Ecto neural progenitor cell (in vitro differentiated cells): ENCODE measurements around the gene GIT1.

ENCODE experiments used
- DNase-seq: peaks from one replicate; pipeline ENCODE4 v3.0.0-alpha.2; 2018; ENCODE audit warnings: low spot score

Gene GIT1, protein sequence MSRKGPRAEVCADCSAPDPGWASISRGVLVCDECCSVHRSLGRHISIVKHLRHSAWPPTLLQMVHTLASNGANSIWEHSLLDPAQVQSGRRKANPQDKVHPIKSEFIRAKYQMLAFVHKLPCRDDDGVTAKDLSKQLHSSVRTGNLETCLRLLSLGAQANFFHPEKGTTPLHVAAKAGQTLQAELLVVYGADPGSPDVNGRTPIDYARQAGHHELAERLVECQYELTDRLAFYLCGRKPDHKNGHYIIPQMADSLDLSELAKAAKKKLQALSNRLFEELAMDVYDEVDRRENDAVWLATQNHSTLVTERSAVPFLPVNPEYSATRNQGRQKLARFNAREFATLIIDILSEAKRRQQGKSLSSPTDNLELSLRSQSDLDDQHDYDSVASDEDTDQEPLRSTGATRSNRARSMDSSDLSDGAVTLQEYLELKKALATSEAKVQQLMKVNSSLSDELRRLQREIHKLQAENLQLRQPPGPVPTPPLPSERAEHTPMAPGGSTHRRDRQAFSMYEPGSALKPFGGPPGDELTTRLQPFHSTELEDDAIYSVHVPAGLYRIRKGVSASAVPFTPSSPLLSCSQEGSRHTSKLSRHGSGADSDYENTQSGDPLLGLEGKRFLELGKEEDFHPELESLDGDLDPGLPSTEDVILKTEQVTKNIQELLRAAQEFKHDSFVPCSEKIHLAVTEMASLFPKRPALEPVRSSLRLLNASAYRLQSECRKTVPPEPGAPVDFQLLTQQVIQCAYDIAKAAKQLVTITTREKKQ

DNA sequence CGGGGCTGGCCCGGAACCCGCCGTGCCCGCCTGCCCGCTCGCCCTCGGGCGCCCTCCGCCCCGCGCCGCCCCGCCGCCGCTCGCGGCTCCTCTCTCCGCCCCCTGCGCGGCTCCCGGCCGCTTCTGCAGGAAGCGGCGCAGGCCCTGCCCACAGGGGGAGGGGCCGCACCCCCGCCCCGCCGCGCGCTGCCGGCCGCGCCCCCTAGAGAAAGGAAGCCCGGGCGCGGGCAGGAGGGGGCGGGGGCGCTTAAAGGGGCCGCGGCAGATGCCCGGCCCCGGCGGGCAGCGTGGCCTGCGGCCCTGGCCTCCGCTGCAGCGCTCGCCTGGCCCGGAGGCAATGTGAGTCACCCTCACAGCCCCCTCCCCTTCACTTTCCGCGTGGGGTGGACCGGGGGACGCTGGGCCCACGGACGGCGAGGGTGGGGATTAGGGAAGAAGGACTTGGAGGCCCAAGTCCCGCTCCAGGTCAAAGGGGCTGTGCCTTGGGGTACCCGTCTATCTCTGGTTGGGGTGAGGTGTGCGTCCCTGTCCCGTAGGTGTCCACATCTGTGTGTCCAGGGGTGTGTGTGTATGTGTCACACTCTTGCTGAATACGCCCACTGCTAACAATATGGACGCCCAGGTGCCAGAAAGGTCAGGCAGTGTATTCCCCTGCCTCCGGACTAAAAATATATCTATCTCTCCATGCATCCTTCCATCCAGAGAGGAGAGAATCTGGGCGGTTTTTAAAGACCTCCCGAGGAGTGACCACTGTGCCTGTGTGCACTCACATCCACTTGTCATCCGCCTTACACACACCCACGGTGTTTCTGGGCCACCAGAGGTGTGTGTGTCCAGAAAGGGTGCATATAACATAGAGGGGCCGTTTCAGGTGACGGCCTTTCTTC, at the start of gene GIT1:
TSS of gene GIT1 (minus strand) at position 125 of the 887 bp plus-strand sequence. CDS start 270 bp downstream, outside the sequence.
- DNase-seq, result peak; percentile 93

DNA sequence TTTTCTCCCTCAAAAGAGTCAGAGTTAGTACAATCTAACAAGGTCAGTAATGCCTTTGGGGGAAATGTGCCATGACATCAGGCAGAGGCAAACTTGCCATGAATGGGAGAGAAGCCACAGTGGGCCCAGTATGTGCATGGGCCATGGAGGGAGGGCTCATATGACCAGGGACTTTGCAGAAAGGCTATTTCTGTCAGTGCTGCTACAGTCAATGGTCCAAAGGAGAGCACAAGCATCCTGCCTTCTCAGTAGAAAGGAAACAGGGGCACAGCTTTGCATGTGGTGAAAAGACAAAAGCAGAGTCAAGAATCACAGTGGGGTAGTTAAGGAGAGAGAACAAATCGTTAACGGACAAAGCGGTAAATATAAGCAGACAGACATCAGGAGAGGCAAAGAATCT, 44.4 kb upstream of the GIT1 start:
- no peak for DNase-seq

DNA sequence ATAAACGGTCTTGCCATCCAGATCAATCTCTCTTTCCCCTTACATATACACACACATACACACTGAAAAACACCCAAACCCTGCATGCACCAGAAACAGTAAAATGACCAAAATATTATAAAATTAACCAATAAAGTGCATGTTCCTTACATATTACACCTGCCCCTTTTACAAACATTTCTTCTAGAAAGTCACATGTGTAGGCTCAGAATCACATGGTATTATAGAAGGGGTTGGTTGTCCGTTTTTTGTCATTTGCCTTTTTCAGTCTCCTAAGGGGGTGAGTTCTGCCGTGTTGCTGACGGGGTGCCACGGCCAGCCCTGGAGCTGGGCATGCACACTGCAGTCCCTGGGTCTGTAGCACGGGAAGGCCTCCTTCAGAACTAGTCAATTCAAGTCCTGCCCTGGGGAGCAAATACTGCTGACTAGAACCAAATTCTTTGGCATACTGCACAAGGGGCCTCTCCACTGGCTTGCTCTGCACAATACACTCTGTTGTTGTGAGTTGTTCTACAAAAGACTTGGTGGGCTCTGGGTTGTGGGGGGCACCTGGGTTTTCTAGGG, 41.3 kb upstream of the GIT1 start:
- DNase-seq, result no peak

DNA sequence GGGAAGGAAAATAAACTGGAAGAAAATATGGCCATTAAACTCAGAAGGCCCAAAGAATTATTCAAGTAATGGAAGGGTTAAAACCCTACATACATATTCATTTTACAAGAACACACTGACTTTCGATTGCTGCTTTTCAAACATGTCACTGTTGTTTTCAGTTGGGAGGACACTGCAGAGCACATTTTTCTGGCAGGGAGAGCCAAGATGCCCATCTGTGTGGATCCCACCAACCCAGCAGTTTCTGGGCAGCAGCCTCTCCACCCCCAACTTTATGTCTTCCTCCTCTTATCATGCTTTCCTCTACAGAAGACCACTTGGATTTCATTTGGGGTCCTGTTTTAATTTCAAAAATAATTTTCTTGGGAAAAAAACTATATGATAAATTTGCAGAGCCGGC, 40.4 kb upstream of the GIT1 start:
- DNase-seq, result no peak

DNA sequence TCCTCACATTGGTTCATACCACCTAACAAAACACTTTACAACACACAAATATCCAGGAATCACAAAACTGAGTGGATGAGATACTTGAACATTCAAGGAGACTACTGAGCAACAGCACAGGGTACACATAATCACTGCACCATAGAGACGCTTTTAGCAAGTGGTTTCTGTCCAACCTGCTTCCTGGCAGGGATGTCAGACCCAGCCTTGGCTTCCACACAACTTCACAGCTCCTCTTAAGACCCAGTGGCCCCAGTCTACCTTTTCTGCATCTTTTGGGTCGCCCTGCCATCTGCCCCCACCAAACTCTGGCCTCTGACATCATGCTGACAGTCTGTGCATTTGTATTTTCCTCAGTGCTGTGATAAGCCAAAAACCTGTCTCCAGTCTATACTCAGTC, 39.2 kb upstream of the GIT1 start:
- no peak for DNase-seq

DNA sequence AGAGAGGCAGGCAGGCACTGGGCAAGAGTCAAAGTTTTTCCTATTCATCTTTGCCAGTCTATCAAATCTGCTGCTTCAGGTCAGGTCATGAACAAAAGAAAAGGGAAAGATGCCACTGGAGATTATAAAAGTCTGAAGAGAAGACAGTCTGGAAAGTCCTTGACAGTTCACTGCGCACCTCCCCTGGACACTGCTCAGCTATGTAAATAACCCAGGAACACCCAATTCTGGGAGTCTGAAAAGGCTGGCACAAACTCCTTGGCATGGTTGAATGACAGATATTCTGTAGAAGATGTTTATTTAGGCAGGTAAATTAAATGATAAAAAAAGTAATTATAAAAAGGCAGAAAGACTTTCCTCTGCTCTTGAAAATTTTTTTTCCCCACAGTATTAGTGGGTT, 38.5 kb upstream of the GIT1 start:
- no peak for DNase-seq

DNA sequence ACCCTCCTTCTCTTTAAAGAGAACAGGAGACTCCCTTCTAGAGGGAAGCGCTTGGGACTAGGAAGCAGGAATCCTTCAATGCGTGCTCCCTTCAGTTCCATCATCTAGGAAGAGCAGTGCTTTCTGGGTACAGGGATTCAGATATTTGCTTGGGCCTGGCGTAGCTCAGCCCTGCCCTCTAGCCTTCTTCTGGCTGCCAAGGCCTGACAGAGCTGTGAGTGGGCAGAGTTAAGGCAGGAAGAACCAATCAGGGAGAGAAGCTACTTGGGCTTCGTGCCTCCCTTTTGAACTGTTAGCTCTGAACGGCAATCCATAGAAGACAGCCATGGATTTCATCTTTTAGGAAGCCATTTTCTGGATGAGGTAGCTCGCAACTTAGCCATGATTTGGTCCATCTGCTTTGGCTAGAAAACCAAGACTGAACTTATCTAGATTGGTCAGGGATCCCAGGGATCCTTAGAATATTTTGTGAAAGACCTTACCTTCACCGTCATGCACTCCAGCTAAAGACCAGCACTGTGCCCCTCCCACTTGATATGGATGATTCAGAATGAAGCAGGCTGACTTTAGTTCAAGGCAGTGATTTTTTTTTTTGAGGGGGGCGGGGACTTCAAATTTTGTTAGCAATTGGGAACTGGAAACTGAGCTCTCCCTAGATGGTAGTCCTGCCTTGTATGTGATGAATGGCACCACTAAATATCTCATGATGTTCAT, 35.7 kb upstream of the GIT1 start:
- DNase-seq, result peak; percentile 51

DNA sequence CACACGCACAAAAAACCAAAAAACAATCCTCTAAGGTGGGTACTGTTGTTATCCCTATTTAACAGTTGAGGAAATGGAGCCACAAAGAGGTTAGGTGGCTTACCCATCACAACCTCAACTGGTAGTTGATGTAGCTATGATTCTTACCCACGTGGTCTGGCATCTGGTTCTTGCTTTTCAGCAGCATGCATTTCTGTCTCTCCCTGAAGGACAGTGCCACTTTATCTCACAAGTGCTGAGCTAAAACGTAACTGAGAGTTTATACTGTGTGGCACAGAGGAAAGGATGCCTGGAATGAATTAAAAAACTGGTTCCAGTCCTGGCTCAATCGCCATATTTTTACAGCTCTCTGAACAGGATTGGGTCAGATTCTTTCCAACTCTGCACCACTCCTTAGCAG, 35.1 kb upstream of the GIT1 start:
- no peak for DNase-seq

DNA sequence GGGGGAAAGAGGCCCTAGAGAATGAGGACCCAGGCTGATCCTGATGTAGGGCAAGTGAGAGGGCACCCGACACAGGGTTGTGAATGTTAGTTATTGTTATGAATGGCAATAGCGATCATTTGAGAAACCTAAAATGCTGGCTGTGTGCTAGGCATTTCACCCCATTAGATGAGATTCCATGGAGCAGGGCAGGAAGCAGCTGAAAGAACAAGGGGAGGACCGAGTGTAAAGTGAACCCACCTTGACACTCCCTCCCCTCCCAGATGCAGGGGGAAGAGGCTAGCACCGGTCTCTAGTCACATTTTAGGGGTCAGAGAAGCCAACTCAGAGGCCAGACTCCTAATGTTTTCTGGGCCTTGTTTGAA, 33.8 kb upstream of the GIT1 start:
- DNase-seq, result no peak

DNA sequence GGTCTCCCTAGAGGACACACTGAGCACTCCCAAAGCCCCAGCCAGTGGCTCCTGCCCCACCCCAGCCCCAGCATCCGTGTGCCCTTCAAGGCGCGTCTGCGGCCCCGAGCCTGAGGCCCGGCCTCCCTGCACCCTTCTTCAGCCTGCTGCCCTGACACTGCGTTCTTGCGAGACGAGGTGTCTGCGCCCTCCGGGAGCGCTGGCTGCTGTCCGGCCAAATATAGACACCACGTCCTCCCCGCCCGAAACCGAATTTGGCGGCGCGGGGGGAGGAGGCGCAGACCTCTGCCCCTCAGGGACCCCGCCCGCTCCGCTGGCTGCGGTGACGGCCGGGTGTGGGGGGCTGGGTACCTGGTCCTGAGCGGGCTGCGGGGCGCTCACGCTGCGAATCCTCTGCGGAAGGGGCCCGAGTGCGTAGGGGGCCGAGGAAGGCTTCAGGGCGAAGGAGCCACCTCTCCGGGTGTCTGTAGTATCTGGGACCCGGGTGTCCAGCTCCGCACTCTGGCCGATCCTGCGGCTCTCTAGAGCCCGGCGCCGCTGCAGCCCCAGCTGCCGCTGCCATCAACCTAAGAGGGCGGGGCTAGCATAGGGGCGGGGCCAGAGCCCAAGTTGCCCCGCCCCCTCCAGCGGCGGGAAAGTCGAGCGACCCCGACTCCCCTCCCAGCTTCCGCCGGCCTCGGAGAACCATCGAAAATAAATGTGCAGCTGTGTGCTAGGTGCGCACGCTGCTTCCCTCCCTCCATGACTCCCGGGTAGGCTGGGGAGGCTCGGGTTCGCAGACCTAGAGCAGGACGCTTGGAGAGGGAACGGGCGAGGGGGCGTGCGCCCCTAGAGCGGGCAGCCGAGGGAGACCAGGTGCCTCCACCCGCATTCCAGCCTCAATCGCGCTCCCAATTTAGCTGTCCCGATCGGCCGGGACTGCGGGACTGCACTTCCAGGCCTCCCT, 33.2 kb upstream of the GIT1 start, which contains the start of gene CORO6:
TSS of gene CORO6 (minus strand) at position 576 of the 946 bp plus-strand sequence. CDS start 1,491 bp downstream, outside the sequence.
- peak; percentile 93 for DNase-seq

DNA sequence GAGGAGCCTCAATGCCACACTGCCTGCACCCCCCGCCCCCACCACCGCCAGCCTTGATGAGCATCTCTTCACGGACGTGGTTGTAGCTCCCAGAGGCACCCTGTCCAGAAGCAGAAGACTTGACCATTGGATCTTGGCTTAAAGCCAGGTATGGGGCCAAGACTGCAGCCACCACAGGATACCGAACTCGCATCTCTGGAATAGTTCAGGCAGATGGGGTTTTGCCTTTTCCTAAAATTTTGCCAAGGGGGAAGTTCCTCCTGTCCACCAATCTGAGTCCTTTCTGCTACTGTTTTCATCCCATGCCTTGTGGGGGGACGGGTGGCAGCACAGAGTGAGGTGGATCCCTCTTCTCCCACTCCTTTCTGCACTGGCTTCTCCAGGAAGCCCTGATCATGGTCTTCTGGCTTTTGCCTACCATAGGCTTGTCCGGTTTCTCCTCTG, 32.3 kb upstream of the GIT1 start:
- peak; percentile 51 for DNase-seq

DNA sequence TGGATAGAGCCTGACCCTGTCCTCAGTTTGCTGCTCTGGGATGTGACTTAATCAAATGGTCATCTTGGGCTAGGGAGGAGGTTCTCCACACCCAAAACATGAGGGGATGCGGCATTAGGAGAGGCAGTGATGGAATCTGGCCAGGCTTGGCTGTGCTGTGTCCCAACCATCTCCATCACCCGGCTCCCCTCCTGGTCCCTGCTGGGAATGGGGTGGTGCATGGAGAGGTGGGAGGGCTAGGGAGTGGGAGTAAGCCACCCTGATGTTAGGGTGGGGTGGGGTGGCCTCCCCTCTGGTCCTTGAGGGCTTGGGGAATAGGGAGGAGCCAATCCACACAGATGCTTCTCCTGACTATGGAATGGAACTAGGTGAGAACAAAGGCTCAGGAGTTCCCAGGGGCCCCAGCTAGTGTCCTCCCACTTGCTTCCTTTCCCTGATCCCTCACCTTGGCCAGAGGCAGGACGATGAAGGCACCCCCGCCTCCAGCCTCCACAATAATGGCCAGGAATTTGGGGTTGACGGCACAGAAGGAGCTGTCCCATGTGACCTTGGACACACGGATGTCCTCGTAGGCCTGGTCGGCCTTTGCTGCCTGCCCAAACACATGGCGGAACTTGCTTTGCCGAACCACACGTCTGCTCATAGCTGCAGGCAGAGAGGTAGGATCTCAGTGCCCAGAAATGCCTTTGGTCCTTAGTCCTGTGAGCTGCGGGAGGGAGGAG, 31.5 kb upstream of the GIT1 start:
- DNase-seq, result no peak

DNA sequence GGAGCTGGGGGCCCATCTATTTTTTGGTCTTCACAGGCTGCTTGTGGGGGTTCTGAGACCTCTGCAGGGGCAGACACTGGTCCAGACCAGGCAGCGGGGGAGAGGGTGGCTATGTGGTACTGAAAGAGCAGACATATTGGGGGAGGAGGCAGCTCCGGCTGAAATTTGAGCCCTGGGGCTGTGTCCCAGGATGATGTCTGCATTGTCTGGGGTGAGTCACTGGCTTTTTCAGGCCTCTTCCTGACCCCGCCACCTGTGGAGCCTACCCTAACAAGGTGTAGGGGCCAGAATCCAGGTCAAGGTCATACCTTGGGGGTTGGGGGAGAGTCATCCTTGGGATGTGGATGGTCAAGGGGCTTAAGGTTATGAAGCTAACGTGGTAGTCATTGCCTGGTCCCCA, 30.8 kb upstream of the GIT1 start:
- no peak for DNase-seq

DNA sequence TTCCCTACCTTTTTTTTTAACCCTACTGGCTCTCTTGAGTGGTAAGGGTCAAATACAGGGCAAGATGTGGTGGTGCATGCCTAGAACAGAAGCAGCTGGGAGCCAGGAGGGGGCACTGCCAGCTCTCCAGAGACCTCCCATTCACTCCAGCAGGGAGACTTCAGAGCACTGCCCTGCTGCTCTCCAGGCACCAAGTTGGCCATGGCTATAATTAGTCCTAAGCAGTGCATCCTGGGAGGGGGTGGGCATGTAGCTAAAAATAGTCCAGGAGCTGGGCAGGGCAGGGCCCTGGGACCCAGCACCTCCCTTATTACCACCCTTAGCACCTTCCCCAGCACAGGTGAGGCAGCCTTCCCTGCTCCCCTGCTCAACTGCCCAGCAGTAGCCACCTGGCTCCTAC, 29.8 kb upstream of the GIT1 start:
- DNase-seq, result peak; percentile 57

DNA sequence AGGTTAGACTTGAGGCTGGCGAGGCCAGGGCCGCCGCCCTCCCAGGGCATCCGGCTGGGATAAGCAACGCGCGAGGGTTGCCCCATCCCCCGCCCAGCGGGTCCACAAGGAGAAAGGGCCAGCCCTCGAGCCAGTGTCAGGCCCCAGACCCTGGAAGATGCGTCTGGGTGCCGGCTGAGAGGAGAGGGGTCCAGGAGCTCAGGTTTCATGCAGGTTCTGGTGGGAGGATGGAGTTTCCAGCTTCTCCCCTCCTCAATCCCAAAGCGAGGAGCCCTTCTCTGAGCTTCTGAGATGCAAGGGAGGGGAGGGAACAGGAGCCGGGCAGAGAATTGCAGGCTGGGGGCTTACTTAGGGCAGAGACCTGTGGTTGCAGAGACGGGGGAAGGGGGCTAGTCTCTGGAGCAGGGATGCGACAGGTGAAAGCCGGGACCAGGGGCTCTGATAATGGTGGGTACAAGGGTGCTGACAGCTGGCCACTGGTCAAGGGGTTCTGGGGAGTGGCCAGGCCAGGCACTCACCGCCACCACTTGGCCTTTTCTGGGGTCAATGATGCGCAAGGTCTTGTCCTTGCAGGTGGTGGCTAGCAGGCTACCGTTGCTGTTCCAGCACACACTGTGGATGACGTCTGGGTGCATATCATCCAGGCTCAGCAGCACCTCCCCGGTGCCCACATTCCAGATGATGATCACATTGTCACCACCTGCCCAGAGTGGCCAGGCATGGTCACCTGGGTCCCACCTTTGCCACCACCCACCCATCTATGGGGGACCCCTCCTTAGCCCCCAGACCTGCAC, 29.0 kb upstream of the GIT1 start:
- DNase-seq, result no peak

DNA sequence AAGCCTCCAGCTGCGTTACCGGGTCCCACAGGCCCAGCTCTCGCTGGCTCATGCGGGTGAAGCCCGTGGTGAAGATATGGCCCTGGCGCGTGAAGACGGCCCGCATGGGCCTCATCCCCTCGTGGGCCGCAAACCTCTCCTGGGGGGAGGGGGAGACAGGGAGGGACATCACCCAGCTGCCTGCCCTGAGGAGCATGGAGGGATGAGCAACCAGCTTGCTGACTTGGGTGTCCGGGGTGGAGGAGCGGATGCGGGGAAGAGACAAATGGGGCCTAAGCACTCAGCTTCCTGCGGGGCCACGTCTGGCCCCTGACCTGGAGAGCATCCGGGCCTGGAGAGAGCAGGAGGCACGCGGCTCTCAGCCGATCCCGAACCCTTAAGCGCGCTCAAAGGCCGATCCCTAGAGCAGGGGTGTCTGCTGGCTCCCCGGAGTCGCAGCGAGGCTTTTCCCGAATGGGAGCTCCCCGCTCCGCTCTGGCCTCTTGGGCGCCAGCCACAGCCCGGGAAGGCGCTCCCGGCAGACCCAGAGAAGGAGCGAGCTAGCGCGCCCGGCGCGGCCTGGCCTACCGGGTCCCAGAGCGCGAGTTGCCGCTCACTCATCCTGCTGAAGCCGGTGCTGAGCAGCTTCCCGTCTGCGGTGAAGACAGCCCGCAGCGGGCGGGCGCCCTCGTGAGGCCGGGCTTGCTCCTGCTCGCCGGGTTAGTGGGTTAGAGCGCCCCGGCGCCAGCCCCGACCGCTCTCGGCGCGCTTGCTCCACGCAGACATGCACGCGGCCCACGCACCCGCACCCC, 28.2 kb upstream of the GIT1 start:
- peak; percentile 87 for DNase-seq

DNA sequence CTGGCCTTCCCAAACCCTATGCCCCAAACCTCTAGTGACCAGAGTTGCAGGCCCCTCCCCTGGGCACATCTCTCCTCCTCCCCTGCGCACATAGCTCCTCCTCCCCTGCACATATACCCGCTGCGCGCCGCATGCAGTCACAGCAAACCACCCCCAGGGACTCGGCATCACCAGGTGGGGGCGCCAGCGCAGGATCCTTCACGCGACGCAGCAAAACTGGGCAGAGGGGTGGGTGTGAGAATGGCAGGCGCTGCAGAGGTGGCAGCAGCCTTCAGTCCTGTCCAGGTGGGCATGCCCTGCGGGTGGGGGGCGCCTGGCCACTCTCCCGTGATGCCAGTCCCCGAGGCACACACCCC, 27.7 kb upstream of the GIT1 start:
- DNase-seq, result peak; percentile 91
